ENCODE results near the gene COX8A.

- TF ChIP-seq RARB (CRISPR knock-in tag; IDR thresholded peaks at IDR 0.05) (no peak), POLR2A (IDR thresholded peaks at IDR 0.05; ENCODE audit: low read length) (no peak), CTCF (IDR thresholded peaks at IDR 0.05) (no peak), EHMT2 (IDR thresholded peaks at IDR 0.05; ENCODE audit: low read depth) (no peak), EP300 (IDR thresholded peaks at IDR 0.05) (no peak), USF2 (IDR thresholded peaks at IDR 0.05) (no peak), REST (IDR thresholded peaks at IDR 0.05) (no peak), PHF8 (IDR thresholded peaks at IDR 0.05; ENCODE audit: borderline replicate concordance, low read depth) (no peak), RFX5 (IDR thresholded peaks at IDR 0.05) (no peak)
These were observed 41.0 kb upstream of the COX8A start for GRCh38 chr11:63933459-63933858.
